ENCODE measurements around the gene SLC2A11.
"Not testable (repeated sequence)": the region's sequence is repeated elsewhere in the genome, so short reads cannot be mapped to it uniquely, and the experiment has no call there.

Gene SLC2A11

DNA sequence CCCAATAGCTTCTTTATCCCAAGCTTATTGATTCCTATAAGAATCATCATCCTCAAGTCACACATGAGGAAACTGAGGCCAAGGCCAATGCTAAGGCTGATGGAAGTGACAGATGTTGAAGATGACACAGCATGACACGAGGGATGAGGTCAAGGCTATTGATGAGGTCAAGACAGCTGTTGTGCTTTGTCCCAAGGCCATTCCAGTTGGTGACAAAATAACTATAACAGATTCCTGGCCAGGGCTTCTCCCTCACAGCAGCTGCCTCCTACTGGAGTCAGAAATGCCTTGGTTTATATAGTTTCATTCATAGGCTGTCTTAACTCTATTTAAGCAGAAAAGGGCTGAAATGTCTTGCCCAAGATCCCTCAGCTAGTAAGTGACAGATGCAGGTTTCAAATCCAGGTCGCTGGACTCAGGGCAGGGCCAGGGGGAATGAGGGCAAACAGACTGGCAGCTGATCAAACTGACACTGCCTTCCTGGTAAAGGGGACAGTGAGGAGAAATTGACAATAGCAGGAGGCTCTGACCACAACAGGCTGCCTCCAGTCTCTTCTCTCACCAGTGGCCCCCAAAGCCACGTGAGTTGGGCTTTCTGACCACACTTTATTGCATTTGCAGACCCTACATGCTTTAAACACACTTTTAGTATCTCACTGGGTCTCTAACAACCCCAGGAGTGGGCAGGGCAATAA, 53.0 kb downstream of the SLC2A11 start:
- DNase-seq = no peak

DNA sequence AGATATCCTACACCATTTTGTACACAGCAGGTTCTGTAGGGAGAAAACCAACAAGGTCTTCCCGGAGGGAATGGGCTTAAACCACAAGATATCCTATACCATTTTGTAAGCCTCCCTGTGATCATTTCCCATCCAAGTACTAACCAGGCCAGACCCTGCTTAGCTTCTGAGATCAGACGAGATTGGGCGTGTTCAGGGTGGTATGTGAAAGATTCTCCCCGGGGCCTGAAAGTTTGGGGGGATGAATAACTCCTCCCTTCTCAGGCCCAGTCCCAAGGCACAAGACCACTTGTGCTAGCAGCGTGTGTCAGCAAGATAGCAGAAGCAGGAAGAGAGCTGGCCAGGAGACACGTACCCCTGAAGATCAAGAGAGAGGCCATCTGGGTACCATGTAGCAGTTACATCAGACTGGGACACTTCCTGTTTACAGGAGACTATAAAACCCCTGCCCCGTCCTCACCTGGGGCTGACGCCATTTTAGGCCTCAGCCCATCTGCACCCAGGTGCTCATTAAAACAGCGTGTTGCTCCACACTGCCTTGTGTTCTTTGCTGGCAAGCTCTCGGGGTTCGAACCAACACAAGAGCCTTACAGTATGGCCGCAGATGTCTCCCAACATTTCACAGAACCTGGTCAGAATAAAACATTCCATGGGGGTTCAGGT, 53.8 kb downstream of the SLC2A11 start:
- no peak for DNase-seq

DNA sequence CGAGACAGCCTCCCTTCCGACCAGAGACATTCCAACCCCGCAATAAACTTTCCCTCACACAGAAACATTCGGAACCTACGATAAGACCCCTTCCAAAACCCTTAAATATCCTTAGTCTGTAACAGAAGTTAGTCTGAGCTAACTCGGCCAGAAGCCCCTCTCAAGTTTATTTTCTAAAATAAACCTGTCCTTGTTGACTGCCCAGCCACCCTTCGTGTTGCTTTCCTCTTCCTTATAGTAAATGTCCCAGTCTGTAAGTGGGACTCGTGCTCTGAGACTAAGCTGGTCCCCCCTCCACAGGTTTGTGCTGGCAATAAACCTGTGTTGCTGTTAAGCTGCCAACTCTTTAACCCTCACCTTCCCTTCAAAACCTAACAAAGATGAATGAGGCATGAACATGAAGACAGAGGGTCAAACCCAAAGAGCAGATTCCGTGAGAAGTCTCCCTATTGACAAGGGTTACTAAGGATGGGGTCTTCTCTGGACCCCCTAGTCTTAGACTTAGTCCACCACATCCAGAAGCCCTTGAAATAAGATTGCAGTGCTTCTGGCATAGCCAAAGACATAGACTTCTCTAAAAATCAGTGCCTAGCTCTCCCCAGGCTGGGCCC, 54.7 kb downstream of the SLC2A11 start:
- DNase-seq = no peak

DNA sequence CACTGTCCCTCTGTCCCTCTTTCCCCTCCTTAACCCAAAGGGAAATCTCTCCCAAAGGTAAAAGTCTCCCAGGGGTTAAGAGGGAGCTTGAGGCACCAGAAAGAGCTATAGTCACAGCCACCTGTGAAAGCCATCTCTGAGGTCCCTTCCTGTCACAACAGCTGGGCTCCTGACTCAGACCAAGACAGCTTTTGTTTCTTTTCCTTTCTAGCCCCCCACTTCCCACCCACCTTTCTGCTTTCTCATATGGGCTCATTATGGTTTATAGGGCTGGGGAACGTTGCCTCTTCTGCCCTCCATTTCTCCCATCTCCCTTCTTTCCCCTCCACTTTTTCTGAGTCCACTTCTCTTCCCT, 55.6 kb downstream of the SLC2A11 start:
- DNase-seq = no peak

GRCh38 chr22:23913661-23914353, 56.1 kb downstream of the SLC2A11 start:
- peak; percentile 99 for DNase-seq

GRCh38 chr22:23915290-23915689, 57.6 kb downstream of the SLC2A11 start:
- no peak for DNase-seq

DNA sequence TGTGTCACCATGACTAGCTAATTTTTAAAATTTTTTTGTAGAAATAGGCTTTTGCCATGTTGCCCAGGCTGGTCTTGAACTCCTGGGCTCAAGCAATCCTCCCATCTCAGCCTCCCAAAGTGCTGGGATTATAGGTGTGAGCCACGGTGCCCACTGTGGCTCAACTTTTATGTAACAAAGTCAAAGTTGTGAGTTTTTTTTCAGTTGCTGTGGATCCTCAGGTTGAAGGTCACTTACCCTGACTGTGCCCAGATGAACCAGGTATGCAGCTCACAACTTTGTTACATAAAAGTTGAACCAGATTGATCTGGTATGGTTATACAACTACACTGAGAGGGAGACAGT, 62.6 kb downstream of the SLC2A11 start:
- not testable (repeated sequence) for DNase-seq

GRCh38 chr22:23921586-23922201, 64.0 kb downstream of the SLC2A11 start:
- not testable (repeated sequence) for DNase-seq

- no peak for DNase-seq
Observed at GRCh38 chr22:23922921-23923320, 65.2 kb downstream of the SLC2A11 start.

- no peak for DNase-seq
Observed at GRCh38 chr22:23925020-23925606, 67.4 kb downstream of the SLC2A11 start.

GRCh38 chr22:23926561-23926960, 68.9 kb downstream of the SLC2A11 start:
- no peak for DNase-seq

Data from right forelimb (tissue), 1 donor.